HG03342 (cell line): ENCODE measurements around the gene ATP8B2.
"Not testable (repeated sequence)": the region's sequence is repeated elsewhere in the genome, so short reads cannot be mapped to it uniquely, and the experiment has no call there.

Experiments used
- ATAC-seq: cut with Tn5 transposase; IDR thresholded peaks from one replicate; pipeline ENCODE4 v1.9.1; 2021; ENCODE audit warnings: mild to moderate bottlenecking, moderate library complexity; ENCODE audit not compliant: unreplicated experiment

Gene ATP8B2

DNA sequence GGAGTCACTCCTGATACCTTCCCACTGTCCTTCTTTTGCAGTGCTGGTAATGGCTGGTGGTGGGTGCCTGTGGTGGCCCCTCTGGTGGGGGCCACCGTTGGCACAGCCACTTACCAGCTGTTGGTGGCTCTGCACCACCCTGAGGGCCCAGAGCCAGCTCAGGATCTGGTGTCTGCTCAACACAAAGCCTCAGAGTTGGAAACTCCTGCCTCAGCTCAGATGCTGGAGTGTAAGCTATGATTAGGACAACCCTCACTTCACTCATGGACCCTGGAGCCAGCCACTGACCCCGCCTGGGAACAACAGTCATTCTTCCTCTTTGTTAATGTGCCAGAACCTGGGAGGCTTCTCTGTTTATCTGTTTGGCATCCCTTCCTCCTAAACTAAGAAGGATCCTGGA, 1.1 kb upstream of the ATP8B2 start:
- no peak for ATAC-seq

DNA sequence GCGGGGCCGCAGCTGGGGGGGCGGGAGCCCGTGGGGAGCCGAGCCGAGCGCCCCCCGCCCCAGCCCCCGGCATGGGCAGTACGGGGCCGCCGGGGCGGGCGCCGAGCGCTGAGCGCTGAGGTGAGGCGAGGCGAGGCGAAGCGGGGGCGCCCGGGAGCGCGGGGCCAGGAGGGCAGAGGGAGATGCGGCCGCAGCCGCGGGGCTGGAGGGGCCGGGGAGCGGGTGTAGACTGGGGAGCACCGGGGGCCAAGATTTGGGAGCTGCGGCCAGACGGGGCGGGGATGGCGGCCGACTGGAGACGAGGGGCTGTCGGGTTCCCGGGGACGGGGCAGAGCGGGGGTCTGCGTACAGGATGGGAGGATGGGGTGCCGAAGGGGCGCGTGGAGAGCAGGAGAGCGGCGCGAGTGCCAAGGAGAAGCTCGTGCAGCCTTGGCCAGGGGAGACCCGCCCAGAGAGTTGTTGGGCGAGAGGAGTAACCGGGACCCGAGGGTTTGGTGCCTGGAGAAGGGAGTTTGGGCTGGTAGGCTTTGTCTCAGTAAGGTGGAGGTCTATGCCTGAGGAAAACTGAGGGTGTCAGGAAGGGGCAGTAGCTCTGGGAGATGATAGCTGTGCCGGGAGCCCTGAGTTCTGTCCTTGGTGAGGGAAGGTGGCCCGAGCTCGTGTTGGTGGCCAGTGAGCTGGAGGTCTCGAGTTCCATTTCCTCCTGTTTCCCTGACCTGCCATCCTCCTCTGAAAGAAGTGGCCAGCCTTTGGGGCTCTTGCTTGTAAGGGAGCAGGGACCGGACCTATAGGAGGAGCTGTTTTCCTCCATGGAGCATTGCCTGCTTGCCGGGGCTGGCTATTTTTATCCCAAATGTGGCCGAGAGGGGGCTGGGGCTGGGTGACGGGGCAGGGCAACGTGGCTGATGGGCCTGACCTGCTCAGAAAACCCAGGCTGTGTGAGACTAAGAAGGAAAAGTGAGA, 539 bp downstream of the ATP8B2 start:
- ATAC-seq: no peak

DNA sequence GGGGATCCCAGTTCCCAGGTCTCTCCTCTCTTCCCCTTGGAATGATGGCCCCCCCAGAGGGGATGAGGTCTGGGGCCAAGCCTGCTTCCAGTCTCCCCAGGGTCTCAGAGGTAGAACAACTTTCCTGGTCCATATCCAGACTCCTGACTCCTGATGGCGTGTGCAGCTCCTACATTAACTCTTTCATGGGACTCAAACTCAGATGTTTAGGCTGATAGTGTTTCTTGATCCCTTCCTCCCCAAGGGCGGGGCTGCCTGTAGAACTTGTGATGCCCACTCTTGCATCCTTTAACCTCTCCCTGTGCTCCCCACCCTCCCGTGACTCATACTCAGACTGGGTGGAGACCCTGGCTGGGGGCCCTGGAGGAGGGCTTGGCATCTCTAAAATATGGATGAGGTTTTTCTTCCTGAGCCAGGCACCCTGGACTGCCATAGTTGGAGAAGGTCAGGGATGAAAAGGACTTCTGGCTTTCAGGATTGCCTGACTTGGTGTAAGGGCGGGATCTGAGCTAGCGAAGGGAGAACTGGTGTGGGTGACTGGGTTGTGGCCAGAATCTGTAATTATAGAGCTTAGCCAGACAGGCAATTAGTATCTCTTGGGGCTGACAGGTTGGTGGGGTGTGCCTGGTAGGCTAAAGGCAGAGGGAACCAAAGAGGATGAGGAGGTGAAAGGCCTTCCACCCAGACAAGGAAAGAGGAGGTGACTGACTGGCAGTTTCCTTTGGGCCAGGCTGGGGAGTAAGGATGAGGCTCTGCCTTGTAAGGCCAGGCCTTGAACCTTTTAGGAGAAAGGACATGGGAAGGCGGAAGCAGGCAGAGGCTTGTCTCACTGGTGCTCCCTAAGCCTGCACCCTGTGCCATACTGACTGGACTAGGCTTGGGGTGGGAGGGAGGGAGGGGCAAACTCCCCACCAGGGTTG, 1.5 kb downstream of the ATP8B2 start:
- ATAC-seq: no peak

DNA sequence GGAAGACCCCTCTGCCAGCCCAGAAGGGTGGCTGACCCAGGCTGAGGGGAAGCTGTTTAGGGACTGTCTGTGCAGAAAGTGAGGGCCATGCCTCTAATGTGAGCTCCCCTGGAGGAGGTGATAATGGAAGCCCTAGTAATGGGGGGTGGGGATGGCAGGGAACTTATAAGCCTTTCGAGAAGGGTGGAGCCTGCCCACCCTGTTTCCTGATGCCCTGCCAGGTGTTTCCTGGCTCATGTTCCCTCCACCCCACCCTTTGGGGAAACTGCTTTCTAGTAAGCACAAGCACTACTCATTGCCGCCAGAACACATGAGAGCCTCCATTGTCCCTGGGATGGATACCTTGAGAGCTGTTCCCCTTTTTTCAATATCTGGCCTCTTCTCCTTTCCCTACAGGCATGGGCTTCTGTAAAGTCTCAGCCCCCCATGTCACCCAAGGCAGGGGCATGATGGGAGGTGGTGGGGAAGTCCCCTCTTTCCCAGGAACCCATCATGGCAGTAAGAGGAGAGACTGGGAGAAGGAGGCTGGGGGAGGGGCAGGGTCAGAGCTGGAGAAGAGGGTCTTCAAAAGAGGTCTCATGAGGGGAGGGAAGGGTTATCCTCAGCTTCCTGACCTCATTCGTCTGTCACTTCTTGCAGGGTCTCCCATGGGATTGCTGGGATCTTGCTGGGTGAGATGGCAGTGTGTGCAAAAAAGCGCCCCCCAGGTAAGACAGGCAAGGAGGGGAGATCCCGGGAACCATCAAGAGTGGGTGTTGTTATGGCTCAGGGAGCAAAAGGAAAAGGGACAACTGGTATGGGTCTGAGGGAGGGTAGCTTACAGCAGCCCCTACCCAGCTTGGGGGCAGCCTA, 2.4 kb downstream of the ATP8B2 start:
- ATAC-seq: no peak

DNA sequence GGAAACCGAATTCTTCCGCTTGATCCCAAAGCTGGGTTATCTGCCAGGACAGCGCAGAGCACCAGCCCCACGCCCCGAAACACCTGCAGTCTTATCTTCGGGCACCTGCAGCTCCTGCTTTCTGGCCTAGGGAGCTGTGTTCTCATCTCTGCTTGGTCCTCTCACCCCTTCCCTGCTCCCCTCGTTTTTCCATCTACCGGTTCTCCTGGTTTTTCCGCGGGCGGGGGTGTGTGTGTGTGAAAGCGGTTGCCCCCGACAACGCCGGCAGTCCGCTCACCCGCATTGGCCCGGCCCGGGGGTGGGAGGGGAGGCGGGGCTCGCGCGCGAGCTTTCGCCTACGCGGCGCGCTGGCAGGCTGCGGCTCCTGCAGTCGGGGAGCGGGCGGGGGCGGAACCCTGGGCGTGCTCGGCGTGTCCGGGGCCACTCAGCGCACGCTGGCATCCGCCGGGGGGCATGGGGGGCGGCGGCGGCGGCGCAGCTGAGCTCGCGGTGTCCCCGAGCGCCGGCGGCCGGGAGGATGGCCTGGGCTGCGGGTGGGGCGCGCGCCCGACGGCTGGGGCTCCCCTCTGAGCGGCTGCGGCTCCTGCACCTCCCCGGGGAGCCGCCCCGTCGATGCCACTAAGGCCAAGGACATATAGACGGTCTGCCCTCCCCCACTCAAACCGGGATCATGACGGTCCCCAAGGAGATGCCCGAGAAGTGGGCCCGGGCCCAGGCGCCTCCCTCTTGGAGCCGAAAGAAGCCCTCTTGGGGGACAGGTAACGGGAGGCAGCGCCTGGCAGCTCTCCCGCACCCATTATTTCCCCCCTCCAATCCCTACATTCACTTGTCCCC, 3.2 kb downstream of the ATP8B2 start:
- ATAC-seq: no peak

DNA sequence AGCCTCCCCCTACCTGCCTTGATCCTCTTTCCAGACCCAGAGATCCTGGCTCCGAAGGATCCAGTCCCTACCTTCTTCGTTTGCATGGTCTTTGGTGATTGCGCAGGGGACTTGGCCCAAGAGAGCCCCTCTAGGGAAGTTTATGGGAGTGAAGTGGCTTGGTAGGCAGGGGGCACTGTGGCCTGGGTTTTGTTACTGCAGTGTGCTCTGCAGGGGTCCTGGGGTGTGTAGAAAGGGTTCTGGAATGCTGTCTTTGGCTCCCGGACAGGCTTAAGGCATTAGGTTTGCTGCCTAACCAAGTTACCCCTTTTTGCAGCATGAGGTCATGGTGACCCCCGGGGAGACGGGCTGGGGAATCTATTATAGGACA, 3.8 kb downstream of the ATP8B2 start:
- ATAC-seq: no peak

DNA sequence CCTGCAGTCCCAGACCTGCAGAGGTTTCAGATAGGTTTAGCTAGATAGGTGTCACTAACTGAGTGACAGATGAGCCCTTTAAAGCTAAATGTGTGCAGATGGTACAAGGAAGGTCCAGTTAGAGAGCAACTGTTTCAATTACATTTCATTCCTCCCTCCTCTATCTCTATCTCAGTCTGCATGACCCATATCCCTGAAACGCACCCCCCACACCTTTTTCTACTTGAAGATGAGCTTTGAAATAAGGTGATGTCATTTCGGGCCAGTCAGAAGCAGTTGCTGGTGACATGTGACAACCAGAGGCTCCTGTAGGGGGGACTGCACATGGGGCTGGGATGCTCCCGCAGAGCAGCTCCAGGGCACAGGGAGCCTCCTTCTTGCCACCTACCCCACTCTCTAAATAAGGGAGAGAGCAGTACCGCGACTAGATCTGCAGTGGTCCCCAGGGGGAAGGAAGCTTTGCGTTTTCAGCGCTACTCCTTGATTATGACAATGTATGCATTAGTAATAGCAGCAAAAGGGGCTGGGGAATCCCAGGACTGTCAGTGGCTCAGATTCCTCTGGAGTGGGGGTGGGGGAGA, 4.3 kb downstream of the ATP8B2 start:
- ATAC-seq: no peak

DNA sequence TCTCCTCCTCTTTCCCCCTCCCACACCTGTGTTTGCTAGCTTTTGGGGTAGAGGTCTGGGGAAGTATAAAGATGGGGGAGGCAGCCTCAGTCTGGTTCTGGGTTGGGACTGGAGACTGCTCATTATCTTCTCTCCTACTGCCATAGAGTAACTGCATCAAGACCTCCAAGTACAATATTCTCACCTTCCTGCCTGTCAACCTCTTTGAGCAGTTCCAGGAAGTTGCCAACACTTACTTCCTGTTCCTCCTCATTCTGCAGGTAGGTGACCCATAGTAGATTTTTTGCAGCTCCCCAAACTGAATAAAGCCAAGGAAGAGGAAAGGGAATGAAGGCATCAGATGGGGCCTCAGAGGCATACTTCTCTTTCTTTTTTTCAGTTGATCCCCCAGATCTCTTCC, 5.3 kb downstream of the ATP8B2 start:
- no peak for ATAC-seq

DNA sequence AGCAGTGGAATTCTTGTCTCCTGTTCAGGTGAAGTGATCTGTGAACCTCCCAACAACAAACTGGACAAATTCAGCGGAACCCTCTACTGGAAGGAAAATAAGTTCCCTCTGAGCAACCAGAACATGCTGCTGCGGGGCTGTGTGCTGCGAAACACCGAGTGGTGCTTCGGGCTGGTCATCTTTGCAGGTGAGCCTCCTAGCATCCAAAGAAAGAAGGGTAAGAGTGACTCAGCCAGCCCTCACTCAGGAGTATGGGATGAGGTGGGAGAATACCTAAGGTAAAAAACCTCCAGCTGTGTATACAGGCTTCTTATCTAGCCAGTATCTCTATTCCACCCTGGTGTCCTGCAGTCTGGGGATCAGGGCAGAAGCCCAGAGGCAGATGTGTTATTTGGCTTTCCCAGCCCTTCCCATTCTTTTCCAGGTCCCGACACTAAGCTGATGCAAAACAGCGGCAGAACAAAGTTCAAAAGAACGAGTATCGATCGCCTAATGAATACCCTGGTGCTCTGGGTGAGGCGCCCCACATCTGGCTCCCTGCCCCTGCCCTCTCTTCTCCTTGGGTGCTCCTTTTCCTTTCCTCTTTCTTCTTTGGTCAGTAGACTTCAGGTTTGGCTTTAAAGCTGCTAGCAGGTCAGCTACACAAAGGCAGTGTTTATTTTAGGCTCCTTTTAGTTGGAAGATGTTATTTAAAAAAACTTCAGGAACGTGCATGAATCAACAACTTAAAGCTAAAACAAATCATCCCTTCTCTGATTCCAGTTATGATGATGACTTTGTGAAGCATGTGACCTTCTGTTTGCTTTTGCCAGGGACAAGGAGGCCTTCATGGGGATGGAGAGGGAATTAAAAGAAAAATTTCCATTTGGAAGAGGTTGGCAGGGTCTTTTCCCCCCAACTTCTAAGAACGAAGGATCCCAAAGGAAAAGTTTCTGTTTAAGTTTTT, 9.0 kb downstream of the ATP8B2 start:
- no peak for ATAC-seq

DNA sequence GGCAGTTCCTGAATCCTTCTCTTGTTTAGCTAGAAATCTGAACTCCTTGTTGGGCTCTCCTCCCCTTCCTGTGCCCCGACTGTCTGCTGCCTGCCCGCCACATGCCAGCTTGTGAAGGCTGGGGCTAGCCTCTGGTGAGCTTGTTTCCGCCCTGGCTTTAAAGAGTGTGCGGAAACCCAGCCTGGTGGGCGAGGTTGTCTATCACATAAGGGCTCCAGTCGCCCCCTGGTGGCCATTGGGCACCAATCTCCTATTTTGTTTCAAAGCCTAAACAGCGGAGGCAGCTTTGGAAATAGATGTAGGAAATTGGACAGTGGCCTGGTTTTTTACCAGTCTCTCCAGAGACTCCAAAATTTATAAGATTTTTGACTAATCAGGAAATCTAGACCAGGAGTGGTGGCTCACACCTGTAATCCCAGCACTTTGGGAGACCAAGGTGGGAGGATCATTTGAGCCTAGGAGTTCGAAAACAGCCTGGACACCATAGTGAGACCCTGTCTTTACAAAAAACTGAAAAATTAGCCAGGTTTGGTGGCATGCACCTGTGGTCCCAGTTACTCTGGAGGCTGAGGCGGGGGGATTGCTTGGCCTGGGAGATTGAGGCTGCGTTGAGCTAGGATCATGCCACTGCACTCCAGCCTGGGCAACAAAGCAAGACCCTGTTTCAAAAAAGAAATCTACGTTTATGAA, 9.8 kb downstream of the ATP8B2 start:
- no peak for ATAC-seq

DNA sequence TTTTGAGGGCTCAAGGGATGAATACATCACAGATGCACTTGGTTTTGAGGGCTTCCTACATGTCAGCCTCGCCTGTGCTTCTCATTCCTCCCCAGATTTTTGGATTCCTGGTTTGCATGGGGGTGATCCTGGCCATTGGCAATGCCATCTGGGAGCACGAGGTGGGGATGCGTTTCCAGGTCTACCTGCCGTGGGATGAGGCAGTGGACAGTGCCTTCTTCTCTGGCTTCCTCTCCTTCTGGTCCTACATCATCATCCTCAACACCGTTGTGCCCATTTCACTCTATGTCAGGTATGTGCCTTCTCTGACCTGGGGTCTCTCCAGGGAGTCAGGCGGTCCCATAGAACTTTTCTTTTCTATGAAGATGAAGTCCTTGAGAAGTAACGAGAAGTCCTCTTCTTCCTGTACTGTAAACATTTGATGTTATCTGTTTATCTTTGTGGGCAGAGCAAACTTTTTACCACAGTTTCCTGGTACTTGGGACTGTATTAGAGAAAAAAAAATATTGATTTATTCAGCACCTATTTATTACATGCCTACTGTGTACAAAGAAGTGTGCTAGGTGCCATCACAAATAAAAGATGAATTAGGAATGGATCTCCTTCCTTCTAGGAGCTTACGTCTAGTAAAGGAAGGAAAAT, 12.0 kb downstream of the ATP8B2 start:
- ATAC-seq: no peak

DNA sequence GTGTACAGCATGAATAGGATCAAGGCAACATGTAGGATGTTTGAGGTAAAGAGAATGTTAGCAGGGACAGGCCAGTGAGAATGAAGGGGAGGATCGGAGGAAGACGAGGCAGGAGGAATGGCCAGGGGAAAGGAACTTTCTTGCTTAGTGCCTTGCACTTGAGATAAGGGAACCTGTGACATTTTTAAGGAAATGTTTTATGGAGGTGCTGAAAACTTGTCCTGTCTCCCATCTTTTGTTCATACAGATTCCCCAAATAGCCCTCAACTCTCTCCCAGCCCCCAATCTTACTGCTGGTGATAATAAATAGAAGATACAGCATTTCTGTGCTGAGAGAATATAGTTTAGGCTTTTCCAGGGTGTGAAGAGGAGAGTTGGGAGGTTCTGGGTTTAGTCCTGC, 13.6 kb downstream of the ATP8B2 start:
- no peak for ATAC-seq

DNA sequence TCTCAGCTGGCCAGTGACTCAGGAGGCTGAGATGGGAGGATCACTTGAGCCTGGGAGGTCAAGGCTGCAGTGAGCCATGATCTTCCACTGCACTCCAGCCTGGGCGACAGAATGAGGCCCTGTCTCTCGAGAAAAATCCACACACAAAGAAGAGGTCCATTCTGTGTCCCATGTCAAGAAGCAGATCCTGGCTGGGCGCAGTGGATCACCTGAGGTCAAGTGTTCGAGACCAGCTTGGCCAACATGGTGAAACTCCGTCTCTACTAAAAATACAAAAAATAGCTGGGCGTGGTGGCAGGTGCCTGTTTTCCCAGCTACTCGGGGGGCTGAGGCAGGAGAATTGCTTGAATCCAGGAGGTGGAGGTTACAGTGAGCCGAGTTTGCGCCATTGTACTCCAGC, 16.0 kb downstream of the ATP8B2 start:
- ATAC-seq: not testable (repeated sequence)

DNA sequence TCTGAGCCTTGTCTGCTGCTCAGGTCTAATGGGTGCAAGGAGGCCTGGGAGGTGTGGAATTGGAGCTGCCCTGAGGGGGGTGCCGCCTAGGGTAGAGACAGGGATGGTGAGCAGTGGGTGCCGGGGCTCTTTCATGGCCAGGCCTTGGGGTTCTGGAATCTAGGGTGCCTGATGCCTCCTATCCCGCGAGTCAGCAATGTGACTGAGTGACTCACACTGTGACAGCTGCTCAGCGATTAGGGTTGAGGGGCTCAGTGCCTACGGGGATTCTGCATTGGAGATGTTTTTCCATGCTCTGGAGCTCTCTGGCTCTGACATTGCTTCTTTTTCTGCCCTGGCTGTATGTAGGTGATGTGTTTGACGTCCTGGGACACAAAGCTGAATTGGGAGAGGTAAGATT, 16.8 kb downstream of the ATP8B2 start:
- ATAC-seq: no peak

DNA sequence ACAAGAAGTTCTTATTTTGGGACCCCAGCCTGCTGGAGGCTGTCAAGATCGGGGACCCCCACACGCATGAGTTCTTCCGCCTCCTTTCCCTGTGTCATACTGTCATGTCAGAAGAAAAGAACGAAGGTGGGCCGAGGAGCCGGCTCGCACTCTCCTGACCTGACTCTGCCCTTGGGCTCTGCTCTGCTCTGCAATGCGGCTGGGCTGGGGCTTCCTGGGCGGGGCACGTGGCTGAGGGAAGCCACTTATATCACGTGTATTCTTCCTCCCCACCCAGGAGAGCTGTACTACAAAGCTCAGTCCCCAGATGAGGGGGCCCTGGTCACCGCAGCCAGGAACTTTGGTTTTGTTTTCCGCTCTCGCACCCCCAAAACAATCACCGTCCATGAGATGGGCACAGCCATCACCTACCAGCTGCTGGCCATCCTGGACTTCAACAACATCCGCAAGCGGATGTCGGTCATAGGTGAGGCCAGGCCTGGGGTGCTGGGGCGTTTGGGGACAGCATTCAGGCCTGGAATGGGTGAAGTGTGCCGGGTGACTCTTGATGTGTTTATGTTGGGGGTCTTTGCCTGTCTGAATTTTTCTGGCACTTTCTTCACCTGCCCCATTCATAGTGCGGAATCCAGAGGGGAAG, 17.6 kb downstream of the ATP8B2 start:
- no peak for ATAC-seq

DNA sequence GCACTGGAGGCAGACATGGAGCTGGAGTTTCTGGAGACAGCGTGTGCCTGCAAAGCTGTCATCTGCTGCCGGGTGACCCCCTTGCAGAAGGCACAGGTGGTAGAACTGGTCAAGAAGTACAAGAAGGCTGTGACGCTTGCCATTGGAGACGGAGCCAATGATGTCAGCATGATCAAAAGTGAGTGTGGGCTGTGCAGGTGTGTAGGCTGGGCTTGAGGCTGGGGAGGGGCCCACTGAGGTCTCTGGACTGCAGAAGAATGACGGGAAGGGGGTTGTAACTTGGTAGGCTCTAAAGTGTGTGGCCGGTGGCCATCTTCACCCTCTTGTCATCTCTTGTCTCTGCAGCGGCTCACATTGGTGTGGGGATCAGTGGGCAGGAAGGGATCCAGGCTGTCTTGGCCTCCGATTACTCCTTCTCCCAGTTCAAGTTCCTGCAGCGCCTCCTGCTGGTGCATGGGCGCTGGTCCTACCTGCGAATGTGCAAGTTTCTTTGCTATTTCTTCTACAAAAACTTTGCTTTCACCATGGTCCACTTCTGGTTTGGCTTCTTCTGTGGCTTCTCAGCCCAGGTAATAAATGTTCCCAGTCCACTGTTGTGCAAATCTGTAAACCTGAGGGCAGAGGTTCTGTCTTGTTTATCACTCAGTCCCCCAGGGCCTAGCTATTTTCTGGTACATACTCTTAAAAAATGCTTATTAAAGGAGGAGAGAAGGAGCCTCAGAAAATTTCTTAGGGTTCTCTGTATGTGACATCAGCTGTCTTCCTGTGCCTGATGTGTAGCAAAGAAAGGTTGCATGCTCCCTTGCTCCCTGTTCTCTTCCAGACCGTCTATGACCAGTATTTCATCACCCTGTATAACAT, 19.9 kb downstream of the ATP8B2 start:
- no peak for ATAC-seq
